HG02870 (cell line): ENCODE measurements around the gene CR1L.
A peak's percentile ranks its signal among the peaks of the same experiment; 100 is the strongest.
"Not testable (repeated sequence)": the region's sequence is repeated elsewhere in the genome, so short reads cannot be mapped to it uniquely, and the experiment has no call there.

ENCODE experiments used
- ATAC-seq: cut with Tn5 transposase; IDR thresholded peaks from one replicate; pipeline ENCODE4 v1.9.1; 2021; ENCODE audit warnings: mild to moderate bottlenecking, moderate library complexity; ENCODE audit not compliant: unreplicated experiment

The CR1L gene

DNA sequence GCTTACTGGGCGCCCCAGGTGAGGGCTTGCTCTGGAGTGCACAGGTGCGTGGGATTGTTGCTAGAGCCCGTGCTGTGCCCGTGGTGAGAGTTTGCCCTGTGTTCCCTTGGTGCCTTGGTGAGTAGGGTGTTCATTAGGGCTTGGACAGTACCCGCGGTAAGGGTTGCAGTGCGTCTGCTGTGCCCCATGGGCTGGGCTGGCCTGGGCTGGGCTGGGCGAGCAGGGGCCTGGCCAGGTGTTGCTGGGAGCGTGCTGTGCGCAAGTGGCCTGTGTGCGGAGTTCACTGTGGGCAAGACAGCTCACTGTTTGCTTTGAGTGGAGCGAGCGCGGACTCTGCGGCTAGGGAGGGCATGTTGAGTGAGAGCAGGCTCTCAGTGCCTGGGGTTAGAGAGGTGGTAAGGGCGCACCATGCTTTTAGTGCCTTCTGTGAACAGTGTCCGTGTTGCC is 725 bp downstream of the CR1L start:
- no peak for ATAC-seq

DNA sequence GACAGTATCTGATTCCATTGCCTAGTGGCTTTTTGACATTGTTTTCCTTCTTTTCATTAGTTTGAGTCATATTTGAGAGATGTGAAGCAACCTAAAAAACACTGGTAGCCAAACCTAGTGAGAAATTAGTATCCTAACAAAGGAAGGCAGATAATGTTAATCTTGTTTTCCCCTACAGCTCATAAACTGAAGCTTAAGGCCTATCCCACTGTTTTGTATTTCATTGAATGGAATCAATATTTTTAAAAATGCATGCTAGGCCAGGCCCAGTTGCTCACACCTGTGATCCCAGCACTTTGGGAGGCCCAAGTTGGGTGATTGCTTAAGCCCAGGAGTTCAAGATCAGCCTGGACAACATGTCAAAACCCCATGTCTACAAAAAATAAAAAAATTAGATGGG is 1.2 kb downstream of the CR1L start:
- ATAC-seq: no peak

DNA sequence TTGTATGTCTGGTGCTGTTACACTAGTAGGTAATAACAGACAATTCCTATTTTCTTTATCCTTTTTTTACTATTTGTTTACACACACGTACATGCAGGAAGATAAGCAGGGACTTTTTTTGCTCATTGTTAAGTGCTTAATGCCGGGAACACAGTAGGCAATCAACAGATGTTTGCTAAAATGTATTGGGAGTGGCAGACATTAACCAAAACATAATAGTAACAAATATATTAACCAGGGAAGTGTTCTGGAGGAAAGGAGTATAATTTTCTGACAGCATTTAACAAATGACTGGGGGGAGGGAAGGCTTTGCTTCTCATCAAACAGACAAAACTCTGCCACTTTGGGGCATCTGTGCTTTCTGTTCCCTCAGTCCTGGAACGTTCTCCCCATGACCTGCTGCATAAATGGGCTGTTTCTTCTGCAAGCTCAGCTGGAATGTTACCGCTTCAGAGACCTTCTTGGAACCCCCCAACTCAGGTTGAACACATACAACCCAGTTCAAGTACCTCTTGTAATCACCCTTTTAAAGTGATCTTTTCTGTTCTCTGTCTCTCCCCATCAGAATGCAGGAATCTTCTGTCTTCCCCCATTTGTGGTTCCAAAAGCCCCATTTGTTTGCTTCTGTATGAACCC is 2.1 kb downstream of the CR1L start:
- ATAC-seq: no peak

DNA sequence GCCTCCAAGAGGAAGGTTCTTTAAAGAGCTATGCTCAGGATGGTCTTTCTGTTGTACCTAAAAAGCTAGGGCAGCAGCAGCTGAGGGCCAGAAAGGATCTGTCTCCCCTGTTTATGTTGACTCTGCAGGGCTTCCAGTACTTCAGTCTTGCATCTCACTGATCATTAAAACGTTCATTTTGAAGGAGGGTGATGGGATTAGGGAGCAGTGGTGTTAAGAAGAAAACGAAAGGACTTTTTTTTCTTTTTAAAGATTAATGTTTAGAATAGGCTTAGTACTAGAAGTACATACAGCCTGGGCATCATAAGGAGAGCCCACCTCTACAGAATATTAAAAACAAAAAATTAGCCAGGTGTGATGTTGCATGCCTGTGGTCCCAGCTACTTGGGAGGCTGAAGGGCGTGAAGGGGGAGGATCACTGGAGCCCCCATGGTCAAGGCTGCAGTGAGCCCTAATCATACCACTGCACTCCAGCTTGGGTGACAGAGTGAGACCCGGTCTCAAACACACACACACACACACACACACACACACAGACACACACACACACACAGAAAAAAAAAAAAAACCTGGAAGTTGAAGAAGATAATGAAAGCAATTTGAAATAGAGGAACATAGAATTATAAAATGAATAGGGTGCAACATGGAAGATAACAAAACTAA is 2.9 kb downstream of the CR1L start:
- ATAC-seq: no peak

DNA sequence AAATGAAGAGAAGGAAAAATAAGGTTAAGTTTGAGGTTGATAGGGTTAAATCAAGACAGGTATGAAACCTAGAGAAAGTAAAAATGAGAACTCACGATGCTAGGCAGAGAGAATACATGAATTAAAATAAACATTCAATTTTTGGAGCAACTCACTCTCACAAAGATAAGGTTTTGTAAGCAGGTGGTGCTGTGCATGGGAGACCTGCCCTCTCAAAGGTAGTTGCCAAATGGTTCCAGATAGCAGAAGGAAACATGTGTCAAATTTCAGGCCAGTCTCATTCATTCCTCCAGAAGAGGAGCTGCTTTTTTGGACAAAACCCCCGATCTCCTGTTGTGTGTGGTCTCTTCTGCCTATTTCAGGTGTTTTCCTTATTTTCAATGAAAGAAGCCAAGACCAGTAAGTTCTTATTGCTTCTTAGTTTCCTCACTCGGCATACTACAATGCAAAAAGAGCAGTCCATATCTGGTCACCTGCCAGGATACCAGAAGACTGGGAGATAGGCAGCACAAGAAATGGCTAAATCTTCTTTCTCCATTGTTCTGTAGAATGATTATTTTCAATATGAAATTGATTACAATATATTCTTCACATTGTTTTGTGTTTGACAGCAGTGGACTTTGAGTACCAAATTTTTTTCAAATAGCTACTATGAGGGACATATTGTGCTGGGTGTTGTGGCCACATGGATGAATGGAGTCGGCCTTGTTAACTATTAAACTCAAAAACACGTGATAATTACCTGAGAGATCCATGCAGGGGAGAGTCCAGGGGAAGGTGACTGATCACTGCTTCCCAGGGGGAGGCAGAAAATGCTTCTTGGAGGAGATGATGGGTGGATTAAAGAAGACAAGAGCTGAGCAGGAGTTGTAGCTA is 3.6 kb downstream of the CR1L start:
- ATAC-seq: no peak

DNA sequence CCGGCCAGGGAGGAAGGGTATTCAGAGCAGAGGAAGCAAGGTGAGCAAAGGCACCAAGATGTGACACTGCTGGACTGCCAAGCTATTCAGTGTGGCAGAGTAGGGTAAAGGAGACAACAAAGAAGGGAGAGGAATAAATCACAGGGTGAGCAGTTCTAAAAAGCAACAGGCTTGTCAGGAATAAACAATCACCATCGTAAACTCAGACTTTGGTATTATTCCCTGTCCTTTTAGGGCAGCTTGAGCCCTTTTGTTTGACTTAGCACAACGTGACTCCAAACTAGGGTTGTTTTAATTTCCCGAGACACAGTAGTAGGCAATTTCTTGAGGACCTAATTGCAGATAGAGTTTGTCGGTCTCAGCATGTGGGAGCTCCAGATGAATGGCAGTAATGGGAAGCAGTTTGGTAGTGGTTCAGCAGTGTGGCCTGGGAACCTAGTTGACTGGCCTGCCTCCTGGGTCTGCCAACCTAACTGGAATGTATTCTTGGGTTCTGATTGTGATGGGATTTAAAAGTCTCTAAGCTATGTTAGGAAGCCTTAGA is 4.3 kb downstream of the CR1L start:
- no peak for ATAC-seq

DNA sequence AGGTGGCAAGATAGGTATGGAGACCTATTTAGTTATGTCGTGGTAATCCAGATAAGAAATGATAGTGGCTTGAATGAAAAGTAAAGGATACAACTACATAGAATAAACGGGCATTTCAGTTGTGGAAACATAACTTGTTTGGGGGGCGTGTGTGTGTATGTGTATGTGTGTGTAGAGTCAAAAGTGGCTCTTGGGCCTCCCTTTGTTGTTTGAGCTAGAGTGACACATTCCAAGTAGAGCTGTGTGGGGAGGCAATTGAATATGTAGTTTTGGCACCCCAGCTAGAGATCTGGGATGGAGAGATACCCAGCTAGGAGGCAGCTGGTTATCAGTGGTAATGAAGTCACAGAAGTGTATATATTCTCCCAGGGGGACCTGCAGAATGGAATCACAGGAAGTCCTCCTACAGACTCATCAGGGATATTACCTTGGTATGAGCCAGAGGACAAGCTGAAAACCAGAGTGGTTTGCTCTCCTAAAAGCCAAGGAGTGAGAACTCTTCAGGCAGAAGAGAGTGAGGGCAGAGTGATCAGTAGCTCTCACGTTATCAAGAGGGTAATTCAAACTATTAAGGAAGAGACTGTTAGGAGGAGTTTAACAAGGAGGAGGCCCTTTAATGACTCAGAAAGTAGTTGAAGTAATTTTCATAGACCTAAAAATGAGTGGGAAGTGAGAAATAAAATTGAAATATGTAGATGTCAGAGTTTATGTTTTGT is 5.1 kb downstream of the CR1L start:
- ATAC-seq: no peak

DNA sequence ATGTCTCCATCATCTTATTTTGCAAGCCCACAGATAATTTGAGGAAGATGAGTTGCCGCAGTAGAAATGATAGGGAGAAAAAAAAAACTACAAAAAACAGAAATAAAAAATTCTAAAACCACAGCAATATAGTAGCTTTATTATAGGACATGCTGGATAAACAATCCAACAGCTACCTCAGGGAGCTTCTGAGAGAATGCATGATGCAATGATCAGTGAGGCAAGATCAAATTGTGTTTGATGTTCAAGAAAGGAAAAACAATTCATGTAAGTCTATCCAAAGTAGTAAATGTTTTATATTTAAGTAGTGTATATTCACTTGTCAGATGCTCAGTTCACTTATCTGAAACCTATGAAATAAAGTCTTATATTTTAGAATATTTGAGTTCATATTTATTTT is 6.7 kb downstream of the CR1L start:
- no peak for ATAC-seq

DNA sequence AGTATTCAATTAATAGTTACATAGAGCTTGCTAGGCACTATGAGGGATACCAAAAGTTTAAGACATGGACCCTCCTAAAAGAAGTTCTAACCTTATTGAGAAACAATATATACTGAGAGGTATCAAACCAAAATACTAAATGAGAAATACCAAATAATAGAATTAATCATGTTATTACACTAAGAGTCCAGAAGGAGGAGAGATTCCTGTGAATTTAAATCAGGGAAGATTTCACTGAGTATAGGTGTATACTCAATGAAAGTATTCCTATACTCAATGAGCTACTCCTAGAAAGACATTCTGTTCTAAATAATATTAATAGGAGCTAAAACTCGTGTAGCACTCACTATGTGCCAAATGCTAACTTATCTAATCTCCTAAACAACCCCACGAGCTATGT is 9.4 kb downstream of the CR1L start:
- ATAC-seq: no peak

DNA sequence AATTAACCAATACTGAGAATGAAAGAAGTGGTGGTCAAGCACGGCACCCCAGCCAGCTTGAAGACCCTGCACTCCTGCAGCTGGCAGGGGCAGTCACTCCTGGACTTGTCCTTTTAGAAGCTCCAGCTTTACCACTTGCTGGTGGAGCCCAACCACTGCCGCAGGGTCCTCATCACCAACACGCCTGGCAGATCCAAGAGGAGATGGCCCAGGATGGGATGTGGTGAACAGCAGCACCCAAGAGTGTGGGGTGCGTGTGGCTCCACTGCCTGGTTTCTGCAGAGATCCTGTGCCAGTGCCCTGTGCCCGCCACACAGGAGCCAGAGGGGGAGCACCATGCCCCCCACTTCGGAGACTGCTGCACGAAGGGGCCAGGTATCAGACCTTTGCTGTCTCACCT is 13.5 kb downstream of the CR1L start:
- ATAC-seq: no peak

DNA sequence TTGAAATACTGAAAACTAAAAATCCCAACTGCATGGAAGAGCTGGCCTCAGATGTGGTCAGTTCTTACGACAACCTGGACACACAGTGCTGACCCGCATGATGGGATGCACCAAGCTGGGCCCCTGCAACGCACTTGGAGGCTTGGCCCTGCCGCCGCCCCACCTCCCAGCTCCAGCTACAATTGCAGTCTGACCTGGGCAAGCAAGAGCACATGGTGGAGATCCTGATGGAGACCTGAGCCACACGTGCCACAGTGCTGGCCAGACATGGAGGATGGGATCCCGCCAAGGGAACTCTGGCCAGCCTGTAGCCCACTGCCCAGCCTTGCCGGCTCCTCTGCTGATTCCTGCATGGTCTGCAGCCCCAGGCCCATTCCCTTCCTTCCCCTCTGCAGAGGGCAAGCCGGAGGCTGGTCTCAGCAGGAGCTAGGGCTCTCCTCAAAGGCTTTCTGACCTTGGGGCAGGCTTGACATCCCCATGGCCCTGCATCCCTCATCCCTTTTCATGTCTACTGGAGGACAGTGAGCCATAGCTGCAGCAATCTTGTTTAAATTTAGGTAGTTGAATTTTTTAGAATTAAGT is 14.1 kb downstream of the CR1L start:
- no peak for ATAC-seq

DNA sequence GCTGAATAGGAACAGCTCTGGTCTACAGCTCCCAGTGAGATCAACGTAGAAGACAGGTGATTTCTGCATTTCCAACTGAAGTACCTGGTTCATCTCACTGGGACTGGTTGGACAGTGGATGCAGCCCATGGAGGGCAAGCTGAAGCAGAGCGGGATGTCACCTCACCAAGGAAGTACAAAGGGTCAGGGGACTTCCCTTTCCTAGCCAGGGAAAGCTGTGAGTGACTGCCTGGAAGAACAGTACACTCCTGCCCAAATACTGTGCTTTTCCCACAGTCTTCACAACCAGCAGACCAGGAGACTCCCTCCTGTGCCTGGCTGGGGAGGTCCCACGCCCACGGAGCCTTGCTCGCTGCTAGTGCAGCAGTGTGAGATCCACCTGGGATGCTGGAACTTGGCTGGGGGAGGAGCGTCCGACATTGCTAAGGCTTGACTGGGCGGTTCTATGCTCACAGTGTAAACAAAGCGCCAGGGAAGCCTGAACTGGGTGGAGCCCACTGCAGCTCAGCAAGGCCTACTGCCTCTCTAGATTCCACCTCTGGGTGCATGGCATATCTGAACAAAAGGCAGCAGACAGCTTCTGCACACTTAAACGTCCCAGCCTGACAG is 14.7 kb downstream of the CR1L start:
- no peak for ATAC-seq

DNA sequence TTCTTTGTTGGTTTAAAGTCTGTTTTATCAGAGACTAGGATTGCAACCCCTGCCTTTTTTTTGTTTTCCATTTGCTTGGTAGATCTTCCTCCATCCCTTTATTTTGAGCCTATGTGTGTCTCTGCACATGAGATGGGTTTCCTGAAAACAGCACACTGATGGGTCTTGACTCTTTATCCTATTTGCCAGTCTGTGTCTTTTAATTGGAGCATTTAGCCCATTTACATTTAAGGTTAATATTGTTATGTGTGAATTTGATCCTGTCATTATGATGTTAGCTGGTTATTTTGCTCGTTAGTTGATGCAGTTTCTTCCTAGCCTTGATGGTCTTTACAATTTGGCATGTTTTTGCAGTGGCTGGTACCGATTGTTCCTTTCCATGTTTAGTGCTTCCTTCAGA is 16.5 kb downstream of the CR1L start:
- not testable (repeated sequence) for ATAC-seq

DNA sequence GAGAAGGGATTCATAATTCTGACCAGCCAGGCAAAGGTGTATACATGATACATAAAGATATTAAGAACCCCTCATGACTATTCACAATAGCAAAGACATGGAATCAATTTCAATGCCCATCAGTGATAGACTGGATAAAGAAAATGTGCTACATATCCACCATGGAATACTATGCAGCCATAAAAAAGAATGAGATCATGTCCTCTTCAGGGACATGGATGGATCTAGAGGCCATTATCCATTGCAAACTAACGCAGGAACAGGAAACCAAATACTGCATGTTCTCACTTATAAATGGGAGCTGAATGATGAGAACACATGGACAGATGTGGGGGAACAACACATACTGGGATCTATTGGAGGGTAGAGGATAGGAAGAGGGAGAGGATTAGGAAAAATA is 21.4 kb downstream of the CR1L start:
- ATAC-seq: no peak

DNA sequence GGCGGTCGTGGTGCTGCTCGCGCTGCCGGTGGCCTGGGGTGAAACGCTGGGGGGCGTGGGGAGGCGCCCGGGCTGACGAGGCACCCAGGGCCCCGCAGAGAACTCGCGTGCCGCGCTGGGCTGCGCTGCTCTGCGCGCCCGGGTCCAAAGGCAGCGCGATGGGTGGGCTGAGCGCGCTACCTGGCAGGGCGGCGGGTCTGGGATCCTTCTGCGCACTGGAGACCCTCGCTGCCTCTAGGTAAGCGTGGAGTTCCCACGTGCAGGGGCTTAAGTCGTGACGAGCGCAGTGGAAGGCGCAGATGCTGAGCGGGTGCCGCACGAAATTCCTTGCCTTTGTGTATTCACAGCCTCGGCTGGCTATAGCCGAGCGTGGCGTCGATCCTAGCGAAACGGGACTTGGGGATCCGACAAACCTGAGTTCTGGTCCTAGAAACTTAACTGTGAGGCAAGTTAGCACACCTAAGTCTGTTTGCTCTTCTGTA is 24.6 kb downstream of the CR1L start:
- no peak for ATAC-seq

DNA sequence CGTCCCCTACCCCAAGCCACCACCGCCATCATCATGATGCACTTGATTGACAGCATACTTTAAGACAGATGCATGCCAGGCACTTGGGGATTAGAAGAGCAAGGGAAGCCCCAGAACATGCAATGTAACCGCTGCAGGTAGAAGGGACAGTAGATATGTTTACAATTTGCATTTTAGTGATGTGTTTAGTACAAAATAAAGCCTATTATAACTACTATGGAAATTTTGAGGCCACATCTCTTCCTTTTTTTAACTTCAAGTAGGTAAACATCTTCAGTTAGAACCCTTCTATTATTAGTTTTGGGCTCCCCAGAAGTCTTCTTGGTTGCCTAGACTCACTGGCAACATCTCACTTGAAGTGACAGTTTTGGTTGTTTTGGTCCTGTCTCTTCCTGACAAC is 25.3 kb downstream of the CR1L start:
- ATAC-seq: peak; percentile 65

DNA sequence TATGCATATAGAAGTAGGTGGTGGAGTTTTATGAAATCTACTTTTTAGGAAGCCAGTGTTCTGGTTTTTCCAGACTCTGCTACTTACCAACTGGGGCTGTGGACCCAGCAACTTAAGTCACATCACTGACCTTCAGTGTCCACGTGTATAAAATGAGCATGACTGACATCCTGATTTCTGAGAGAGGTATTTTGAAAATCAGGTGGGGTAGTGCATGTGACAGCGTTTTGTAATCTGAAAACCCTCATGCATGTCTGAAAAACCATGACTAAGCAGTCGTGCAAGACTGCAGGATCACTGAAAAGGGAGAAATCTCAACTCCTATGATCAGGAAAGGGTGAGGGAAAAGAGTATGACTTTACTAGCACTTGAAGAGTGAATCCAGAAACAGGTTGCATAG is 26.1 kb downstream of the CR1L start:
- no peak for ATAC-seq

DNA sequence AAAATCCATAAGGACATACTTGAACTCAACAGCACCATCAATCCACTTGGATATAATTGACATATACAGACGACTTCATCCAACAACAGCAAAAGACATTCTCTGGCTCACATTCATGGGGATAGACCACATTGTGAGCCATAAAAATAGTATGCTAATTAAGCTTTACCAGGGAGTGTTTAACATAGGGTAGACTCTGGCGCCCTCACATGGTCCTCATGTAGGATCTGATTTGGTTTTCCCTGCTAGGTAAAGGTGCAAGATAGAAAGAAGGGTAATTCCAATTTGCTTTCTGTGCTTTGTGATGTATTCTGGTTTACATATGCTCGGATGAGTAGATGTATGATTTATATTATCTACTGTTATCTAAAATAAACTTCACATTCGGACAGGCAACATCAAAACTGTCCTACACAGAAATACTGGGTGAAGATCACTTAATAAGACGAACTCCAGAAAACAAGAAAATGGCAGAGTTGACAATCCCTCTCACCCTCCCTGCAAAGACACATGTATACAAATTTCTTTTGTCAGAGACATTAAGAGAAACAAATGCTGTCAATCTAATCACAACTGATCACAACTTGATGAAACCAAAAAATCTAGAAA is 27.7 kb downstream of the CR1L start:
- ATAC-seq: no peak

DNA sequence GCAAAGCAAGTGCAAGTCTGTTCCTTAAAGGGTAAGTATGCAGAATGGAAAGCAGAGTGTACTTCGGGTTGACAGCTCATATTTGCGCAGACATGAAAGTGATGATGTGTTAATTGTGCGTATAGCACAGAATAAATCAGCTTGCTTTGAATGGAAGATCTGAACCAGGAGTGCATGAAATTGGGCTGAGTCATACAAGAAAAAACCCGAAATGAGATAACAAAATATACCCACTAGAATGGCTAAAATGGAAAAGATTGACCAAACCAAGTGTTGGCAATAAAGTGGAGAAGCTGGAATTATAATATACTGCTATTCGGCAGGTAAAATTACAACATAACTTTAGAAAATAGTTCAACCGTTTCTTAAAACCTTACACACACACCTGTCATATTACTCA is 28.5 kb downstream of the CR1L start:
- ATAC-seq: no peak

DNA sequence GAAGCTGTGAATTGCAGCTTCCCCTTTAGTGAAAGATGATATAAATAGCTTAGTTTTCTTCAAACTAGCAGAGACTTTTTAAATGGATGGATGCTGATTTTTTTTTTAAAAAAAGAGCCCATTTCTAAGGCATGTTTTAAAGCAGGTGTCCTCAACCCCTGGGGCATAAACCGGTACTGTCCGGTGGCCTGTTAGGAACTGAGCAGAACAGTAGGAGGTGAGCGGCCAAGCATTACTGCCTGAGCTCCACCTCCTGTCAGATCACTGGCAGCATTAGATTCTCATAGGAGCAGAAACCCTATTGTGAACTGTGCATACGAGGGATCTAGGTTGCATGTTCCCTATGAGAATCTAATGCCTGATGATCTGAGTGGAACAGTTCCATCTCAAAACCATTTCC is 31.2 kb downstream of the CR1L start:
- no peak for ATAC-seq
